ENCODE measurements around the gene ADGRB3.

The ADGRB3 gene

GRCh38 chr6:69314531-69314930 lies 679.4 kb downstream of the ADGRB3 start:
- no peak for DNase-seq (ENCODE audit: low read depth in 2 of 2)

- DNase-seq (ENCODE audit: low read depth in 2 of 2), result no peak
Observed at GRCh38 chr6:69331886-69332285, 696.8 kb downstream of the ADGRB3 start.

- DNase-seq (ENCODE audit: low read depth in 2 of 2), result no peak
Observed at GRCh38 chr6:69337311-69337710, 702.2 kb downstream of the ADGRB3 start.

- no peak for DNase-seq (ENCODE audit: low read depth in 2 of 2)
Observed at GRCh38 chr6:69338431-69339162, 703.5 kb downstream of the ADGRB3 start.

GRCh38 chr6:69339163-69339550 lies 704.1 kb downstream of the ADGRB3 start:
- DNase-seq (ENCODE audit: low read depth in 2 of 2), result no peak

- DNase-seq (ENCODE audit: low read depth in 2 of 2), result no peak
Observed at GRCh38 chr6:69340196-69340595, 705.1 kb downstream of the ADGRB3 start.

- DNase-seq (ENCODE audit: low read depth in 2 of 2), result no peak
Observed at GRCh38 chr6:69343851-69344250, 708.8 kb downstream of the ADGRB3 start.

- no peak for DNase-seq (ENCODE audit: low read depth in 2 of 2)
Observed at GRCh38 chr6:69349771-69350170, 714.7 kb downstream of the ADGRB3 start.

- no peak for DNase-seq (ENCODE audit: low read depth in 2 of 2)
Observed at GRCh38 chr6:69362209-69362608, 727.1 kb downstream of the ADGRB3 start.

GRCh38 chr6:69366831-69367230 lies 731.7 kb downstream of the ADGRB3 start:
- no peak for DNase-seq (ENCODE audit: low read depth in 2 of 2)

GRCh38 chr6:69368613-69369012 lies 733.5 kb downstream of the ADGRB3 start:
- no peak for DNase-seq (ENCODE audit: low read depth in 2 of 2)

- no peak for DNase-seq (ENCODE audit: low read depth in 2 of 2)
Observed at GRCh38 chr6:69370763-69371162, 735.7 kb downstream of the ADGRB3 start.

GRCh38 chr6:69378326-69378725 lies 743.2 kb downstream of the ADGRB3 start:
- DNase-seq (ENCODE audit: low read depth in 2 of 2), result no peak

GRCh38 chr6:69379518-69379917 lies 744.4 kb downstream of the ADGRB3 start:
- no peak for DNase-seq (ENCODE audit: low read depth in 2 of 2)

- no peak for DNase-seq (ENCODE audit: low read depth in 2 of 2)
Observed at GRCh38 chr6:69383627-69384026, 748.5 kb downstream of the ADGRB3 start.

GRCh38 chr6:69386426-69386825 lies 751.3 kb downstream of the ADGRB3 start:
- no peak for DNase-seq (ENCODE audit: low read depth in 2 of 2)

- no peak for DNase-seq (ENCODE audit: low read depth in 2 of 2)
Observed at GRCh38 chr6:69390125-69390524, 755.0 kb downstream of the ADGRB3 start.

- no peak for DNase-seq (ENCODE audit: low read depth in 2 of 2)
Observed at GRCh38 chr6:69391106-69391505, 756.0 kb downstream of the ADGRB3 start.

- no peak for DNase-seq (ENCODE audit: low read depth in 2 of 2)
Observed at GRCh38 chr6:69392745-69393144, 757.7 kb downstream of the ADGRB3 start.

- no peak for DNase-seq (ENCODE audit: low read depth in 2 of 2)
Observed at GRCh38 chr6:69398311-69398710, 763.2 kb downstream of the ADGRB3 start.

- no peak for DNase-seq (ENCODE audit: low read depth in 2 of 2)
Observed at GRCh38 chr6:69398729-69399128, 763.6 kb downstream of the ADGRB3 start.

- no peak for DNase-seq (ENCODE audit: low read depth in 2 of 2)
Observed at GRCh38 chr6:69408886-69409285, 773.8 kb downstream of the ADGRB3 start.

- DNase-seq (ENCODE audit: low read depth in 2 of 2), result no peak
Observed at GRCh38 chr6:69416776-69417175, 781.7 kb downstream of the ADGRB3 start.

GRCh38 chr6:69421269-69421668 lies 786.2 kb downstream of the ADGRB3 start:
- DNase-seq (ENCODE audit: low read depth in 2 of 2), result no peak
